K562 (cell line): ENCODE results near the gene NTN1. TPM values are rescaled to one million over a fixed set of nuclear protein-coding genes. Genes with fewer than 3 reads are reported as not detected.

ENCODE experiments used
- ATAC-seq: fragments of 200-7000 bp; cut with Tn5 transposase; 3 replicates; pipeline ENCODE4 v1.9.1; 2020; ENCODE audit warnings: moderate library complexity
- BruUV-seq: library from RNA; stranded (reverse); fragments of 400-500 nt; replicated peaks from 2 replicates; lab custom pipeline; 2021; lab: Mats Ljungman, UMichigan
- CTCF ChIA-PET: fragments of 300-600 bp; formaldehyde crosslinking; extraction: SDS; loops from one replicate; lab custom pipeline; 2021; ENCODE audit warnings: low intra/inter-chr PET ratio; lab: Yijun Ruan, JAX
- POLR2A ChIA-PET: fragments of 300-600, 350-650 bp; sonication (Branson Sonifier 250); formaldehyde crosslinking; extraction: SDS; loops from one replicate; lab custom pipeline; 2021; ENCODE audit warnings: antibody characterized with exemption, inconsistent platforms; lab: Yijun Ruan, JAX
- DNase-seq, 4 experiments: peaks; one replicate each; pipeline versions ENCODE4 v3.0.0 to v3.0.0-alpha.2; 2011 to 2018; ENCODE audit warnings: low spot score in 3 of 4, mixed read lengths in 3 of 4; ENCODE audit errors: extremely low read depth in 1 of 4
- FAIRE-seq: peaks from 2 replicates; lab custom pipeline; 2011; peaks lifted over from hg19 to GRCh38; lab: Jason Lieb, UNC
- H2AFZ ChIP-seq: 2 replicates; pipeline ENCODE4 v1.6.0; 2011; ENCODE audit warnings: low read depth, low read length, control low read depth, inconsistent platforms
- H3K27ac ChIP-seq: fragments of 200-600 bp; 3 replicates; pipeline ENCODE4 v1.8.0; 2011; ENCODE audit warnings: low read depth, mild to moderate bottlenecking, control low read depth, inconsistent platforms, low read length, moderate library complexity, mixed read lengths; ENCODE audit errors: extremely low read depth
- H3K27me3 ChIP-seq, 2 experiments: fragments of 300-600 bp in 1 of 2; 2 replicates in 1 of 2; 3 replicates in 1 of 2; pipeline versions ENCODE4 v1.6.0 to v1.8.0; 2011; ENCODE audit warnings: inconsistent platforms in 2 of 2, low read length in 2 of 2, mild to moderate bottlenecking in 1 of 2, mixed read lengths in 1 of 2, moderate library complexity in 1 of 2; ENCODE audit not compliant: control insufficient read depth in 2 of 2, insufficient read depth in 2 of 2
- H3K36me3 ChIP-seq: fragments of 300-600 bp; 3 replicates; pipeline ENCODE4 v1.8.0; 2011; ENCODE audit warnings: mild to moderate bottlenecking, low read length, inconsistent platforms; ENCODE audit not compliant: control insufficient read depth, insufficient read depth
- H3K4me1 ChIP-seq, 2 experiments: fragments of 200-600 bp in 1 of 2; replicated peaks in 1 of 2; 2 replicates in 1 of 2; 3 replicates in 1 of 2; pipeline versions ENCODE4 v1.5.1 to v1.8.0; 2011; ENCODE audit warnings: inconsistent platforms in 2 of 2, low read length in 2 of 2, mild to moderate bottlenecking in 1 of 2, mixed read lengths in 1 of 2, moderate library complexity in 1 of 2; ENCODE audit not compliant: control insufficient read depth in 2 of 2, insufficient read depth in 2 of 2
- H3K4me2 ChIP-seq: 2 replicates; pipeline ENCODE4 v1.6.1; 2011; ENCODE audit warnings: low read length, control low read depth, inconsistent platforms, mixed read lengths; ENCODE audit not compliant: insufficient read depth
- H3K4me3 ChIP-seq: fragments of 200-600 bp; sonication (generic), shearing (Covaris generic); 2 replicates; pipeline ENCODE4 v1.5.1; 2016; ENCODE audit warnings: control low read depth, inconsistent platforms
- H3K79me2 ChIP-seq: fragments of 200-600 bp; 3 replicates; pipeline ENCODE4 v1.8.0; 2011; ENCODE audit warnings: low read length, inconsistent platforms; ENCODE audit not compliant: control insufficient read depth, insufficient read depth
- H3K9ac ChIP-seq, 2 experiments: 2 replicates each; pipeline versions ENCODE4 v1.6.0 to v1.6.1; 2011; ENCODE audit warnings: low read depth in 2 of 2, low read length in 2 of 2, control low read depth in 1 of 2, inconsistent platforms in 1 of 2, mild to moderate bottlenecking in 1 of 2, mixed read lengths in 1 of 2; ENCODE audit not compliant: insufficient read depth in 1 of 2
- H3K9me1 ChIP-seq: one replicate; pipeline ENCODE4 v1.6.0; 2011; ENCODE audit warnings: inconsistent platforms, mild to moderate bottlenecking, low read length, moderate library complexity; ENCODE audit not compliant: control insufficient read depth, insufficient read depth
- H3K9me3 ChIP-seq: replicated peaks from 2 replicates; pipeline ENCODE4 v1.5.1; 2011; ENCODE audit warnings: low read depth, low read length, inconsistent platforms; ENCODE audit not compliant: control insufficient read depth, insufficient read depth
- H4K20me1 ChIP-seq: replicated peaks from 2 replicates; pipeline ENCODE4 v1.6.1; 2011; ENCODE audit warnings: low read length, inconsistent platforms, mixed read lengths; ENCODE audit not compliant: control insufficient read depth, insufficient read depth
- BCOR ChIP-seq: fragments of 450-650 bp; IDR thresholded peaks from 2 replicates; pipeline ENCODE4 v1.6.1; 2016
- DACH1 ChIP-seq: fragments of 450-650 bp; IDR thresholded peaks from 2 replicates; pipeline ENCODE4 v1.6.1; 2018; ENCODE audit not compliant: partially characterized antibody
- FIP1L1 ChIP-seq: fragments of 200-400 bp; formaldehyde crosslinking; IDR thresholded peaks from 2 replicates; pipeline ENCODE4 v1.6.1; 2018; ENCODE audit warnings: mild to moderate bottlenecking, low read depth, low read length; ENCODE audit not compliant: poor library complexity, severe bottlenecking
- MBD2 ChIP-seq: sonication (generic); IDR thresholded peaks from 2 replicates; pipeline ENCODE4 v1.6.1; 2016; ENCODE audit warnings: low read depth, borderline replicate concordance
- NUFIP1 ChIP-seq: fragments of 450-650 bp; IDR thresholded peaks from 2 replicates; pipeline ENCODE4 v1.6.1; 2018; ENCODE audit not compliant: partially characterized antibody
- RBFOX2 ChIP-seq: fragments of 200-400 bp; formaldehyde crosslinking; IDR thresholded peaks from 2 replicates; pipeline ENCODE4 v1.6.1; 2017; ENCODE audit warnings: low read depth, mild to moderate bottlenecking, low read length, moderate library complexity
- SREBF1 ChIP-seq: fragments of 150-350 bp; IDR thresholded peaks from 2 replicates; pipeline ENCODE4 v1.6.1; 2014; ENCODE audit warnings: antibody characterized with exemption, low read depth, low read length, borderline replicate concordance
- SRF ChIP-seq, 2 experiments: fragments of 250-450, 450-650 bp in 1 of 2; sonication (Bioruptor Pico) in 1 of 2; sonication (generic) in 1 of 2; formaldehyde crosslinking; IDR thresholded peaks; 2 replicates each; pipeline versions ENCODE4 v1.5.0 to v1.5.1; 2020 to 2022; ENCODE audit warnings: mild to moderate bottlenecking in 1 of 2, missing genetic modification reagents in 1 of 2
- TARDBP ChIP-seq: fragments of 450-650 bp; IDR thresholded peaks from 2 replicates; pipeline ENCODE4 v1.6.1; 2016
- TCFL5 ChIP-seq: fragments of 250-450 bp; sonication (Bioruptor Pico); conservative IDR thresholded peaks from 2 replicates; pipeline ENCODE4 v1.6.1; 2021; ENCODE audit warnings: mild to moderate bottlenecking, moderate library complexity, matching md5 sums
- WGBS: fragments of 100-300 bp; shearing (Covaris generic); methylation state at CpG from one replicate; pipeline ENCODE4 v1.1.6; 2016; ENCODE audit warnings: low coverage, mixed read lengths; ENCODE audit not compliant: insufficient coverage; ENCODE audit errors: missing lambda C conversion rate; 5-methylcytosine and 5-hydroxymethylcytosine counted together
- in situ Hi-C: fragments of 300-500 bp; cut with MboI; formaldehyde crosslinking; loops from 4 replicates; pipeline ENCODE4 v1.15.0; 2018; ENCODE audit warnings: inconsistent platforms, mixed read lengths
- intact Hi-C: fragments of 100-400 bp; cut with micrococcal nuclease; formaldehyde crosslinking; loops from 2 replicates; pipeline ENCODE4 v1.14.2; 2022
- polyA plus RNA-seq, 8 experiments: library from polyadenylated mRNA; depleted of rRNA in 4 of 8; stranded (reverse) in 5 of 8; unstranded in 3 of 8; fragments of >200 nt; fragmentation: Nextera tagmentation in 2 of 8; fragmentation: Illumina TruSeq in 1 of 8; extraction: Ambion mirVana in 2 of 8; extraction: Trizol in 1 of 8; gene quantifications; 2 replicates each; pipeline versions ENCODE4 v1.2.1 to v1.2.3, GENCODE V29; 2011 to 2014; ENCODE audit warnings: inconsistent platforms in 1 of 8, missing spikeins in 1 of 8
- total RNA-seq, 7 experiments: library from RNA; depleted of rRNA in 6 of 7; stranded (reverse); fragments of >200 nt in 6 of 7; fragmentation: Illumina TruSeq in 2 of 7; extraction: Trizol in 2 of 7; gene quantifications; 2 replicates each; pipeline versions ENCODE4 v1.2.1 to v1.2.3, GENCODE V29; 2011 to 2021; ENCODE audit warnings: low replicate concordance in 1 of 7
- TF ChIP-seq, protein P1 (sequence below): fragments of 450-650 bp; formaldehyde crosslinking; IDR thresholded peaks from 2 replicates; pipeline ENCODE4 v1.4.0; 2020; ENCODE audit warnings: mild to moderate bottlenecking, moderate library complexity
- TF ChIP-seq, protein P2 (sequence below): fragments of 450-650 bp; IDR thresholded peaks from 2 replicates; pipeline ENCODE4 v1.7.1; 2018; ENCODE audit warnings: mild to moderate bottlenecking, low read depth; ENCODE audit not compliant: partially characterized antibody
- TF ChIP-seq, protein P3 (sequence below): fragments of 250-450 bp; sonication (Bioruptor Pico); IDR thresholded peaks from 2 replicates; pipeline ENCODE4 v1.5.0; 2021; ENCODE audit warnings: mild to moderate bottlenecking, moderate library complexity

NTN1 gene
- total and polyA plus RNA-seq, 9 of the 15 experiments (the other 6 are each of a cell fraction or from before 2014, with no cell fraction given), result 0.02 TPM; not detected in 8

DNA sequence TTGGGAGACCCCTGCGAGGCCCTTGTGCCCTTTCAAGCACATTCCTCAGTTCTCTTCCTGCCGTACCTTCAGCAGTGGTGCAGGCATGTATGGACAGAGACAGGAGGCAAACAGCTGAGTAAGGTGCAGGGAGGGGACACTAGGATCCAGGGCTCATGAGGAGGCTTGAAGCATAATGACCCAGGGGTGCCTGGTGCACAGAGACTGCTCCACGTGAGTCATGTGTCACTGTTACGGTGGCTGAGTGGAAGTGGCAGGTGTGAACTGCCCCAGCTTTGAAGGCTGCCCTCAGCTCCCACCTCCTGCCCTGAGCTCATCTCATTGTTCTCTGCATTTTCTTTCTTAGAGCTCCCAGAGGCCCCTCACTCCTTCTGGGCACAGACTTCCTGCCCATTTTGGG, 124.8 kb downstream of the NTN1 start (continued):
- TF ChIP-seq, protein P1, sequence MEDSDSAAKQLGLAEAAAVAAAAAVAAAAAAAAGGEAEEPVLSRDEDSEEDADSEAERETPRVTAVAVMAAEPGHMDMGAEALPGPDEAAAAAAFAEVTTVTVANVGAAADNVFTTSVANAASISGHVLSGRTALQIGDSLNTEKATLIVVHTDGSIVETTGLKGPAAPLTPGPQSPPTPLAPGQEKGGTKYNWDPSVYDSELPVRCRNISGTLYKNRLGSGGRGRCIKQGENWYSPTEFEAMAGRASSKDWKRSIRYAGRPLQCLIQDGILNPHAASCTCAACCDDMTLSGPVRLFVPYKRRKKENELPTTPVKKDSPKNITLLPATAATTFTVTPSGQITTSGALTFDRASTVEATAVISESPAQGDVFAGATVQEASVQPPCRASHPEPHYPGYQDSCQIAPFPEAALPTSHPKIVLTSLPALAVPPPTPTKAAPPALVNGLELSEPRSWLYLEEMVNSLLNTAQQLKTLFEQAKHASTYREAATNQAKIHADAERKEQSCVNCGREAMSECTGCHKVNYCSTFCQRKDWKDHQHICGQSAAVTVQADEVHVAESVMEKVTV (CRISPR knock-in tag), result no peak
- TF ChIP-seq MBD2 (no peak), FIP1L1 (no peak), DACH1 (no peak)
- TF ChIP-seq, protein P2, sequence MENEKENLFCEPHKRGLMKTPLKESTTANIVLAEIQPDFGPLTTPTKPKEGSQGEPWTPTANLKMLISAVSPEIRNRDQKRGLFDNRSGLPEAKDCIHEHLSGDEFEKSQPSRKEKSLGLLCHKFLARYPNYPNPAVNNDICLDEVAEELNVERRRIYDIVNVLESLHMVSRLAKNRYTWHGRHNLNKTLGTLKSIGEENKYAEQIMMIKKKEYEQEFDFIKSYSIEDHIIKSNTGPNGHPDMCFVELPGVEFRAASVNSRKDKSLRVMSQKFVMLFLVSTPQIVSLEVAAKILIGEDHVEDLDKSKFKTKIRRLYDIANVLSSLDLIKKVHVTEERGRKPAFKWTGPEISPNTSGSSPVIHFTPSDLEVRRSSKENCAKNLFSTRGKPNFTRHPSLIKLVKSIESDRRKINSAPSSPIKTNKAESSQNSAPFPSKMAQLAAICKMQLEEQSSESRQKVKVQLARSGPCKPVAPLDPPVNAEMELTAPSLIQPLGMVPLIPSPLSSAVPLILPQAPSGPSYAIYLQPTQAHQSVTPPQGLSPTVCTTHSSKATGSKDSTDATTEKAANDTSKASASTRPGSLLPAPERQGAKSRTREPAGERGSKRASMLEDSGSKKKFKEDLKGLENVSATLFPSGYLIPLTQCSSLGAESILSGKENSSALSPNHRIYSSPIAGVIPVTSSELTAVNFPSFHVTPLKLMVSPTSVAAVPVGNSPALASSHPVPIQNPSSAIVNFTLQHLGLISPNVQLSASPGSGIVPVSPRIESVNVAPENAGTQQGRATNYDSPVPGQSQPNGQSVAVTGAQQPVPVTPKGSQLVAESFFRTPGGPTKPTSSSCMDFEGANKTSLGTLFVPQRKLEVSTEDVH, result no peak

- CTCF ChIA-PET, result no interaction called here
- no peak for FAIRE-seq
- Histone ChIP-seq H3K27me3 (peaks cover 0 to 11% of the 10 kb centered on the region in 2 experiments; a peak in 2 of 5 replicates), H3K4me3 (no peak overlapping the region), H3K9me3 (no peaks in the 10 kb centered on the region), H4K20me1 (no peaks in the 10 kb centered on the region), H3K4me1 (no peaks in the 10 kb centered on the region), H3K9ac (no peak overlapping the region), H3K27ac (no peak overlapping the region), H3K79me2 (no peaks in the 10 kb centered on the region), H3K9me1 (no peaks in the 10 kb centered on the region), H2AFZ (no peak overlapping the region), H3K36me3 (no peaks in the 10 kb centered on the region), H3K4me2 (no peak overlapping the region)
- intact Hi-C loops (no loop called here), in situ Hi-C loops (no loop called here)
- BruUV-seq, result no TSS peak
- WGBS, result 3% methylated on average over 5 of the region's 6 CpGs
- DNase-seq, result no peak
- no peak for ATAC-seq
- POLR2A ChIA-PET, result no interaction called here
- no peak for TF ChIP-seq SRF (CRISPR knock-in tag; IDR thresholded peaks at IDR 0.05)
- no peak for TF ChIP-seq BCOR
- TF ChIP-seq TARDBP, result no peak
- no peak for TF ChIP-seq TCFL5 (CRISPR knock-in tag)
- no peak for TF ChIP-seq NUFIP1
- TF ChIP-seq SREBF1, result no peak
- TF ChIP-seq, protein P3, sequence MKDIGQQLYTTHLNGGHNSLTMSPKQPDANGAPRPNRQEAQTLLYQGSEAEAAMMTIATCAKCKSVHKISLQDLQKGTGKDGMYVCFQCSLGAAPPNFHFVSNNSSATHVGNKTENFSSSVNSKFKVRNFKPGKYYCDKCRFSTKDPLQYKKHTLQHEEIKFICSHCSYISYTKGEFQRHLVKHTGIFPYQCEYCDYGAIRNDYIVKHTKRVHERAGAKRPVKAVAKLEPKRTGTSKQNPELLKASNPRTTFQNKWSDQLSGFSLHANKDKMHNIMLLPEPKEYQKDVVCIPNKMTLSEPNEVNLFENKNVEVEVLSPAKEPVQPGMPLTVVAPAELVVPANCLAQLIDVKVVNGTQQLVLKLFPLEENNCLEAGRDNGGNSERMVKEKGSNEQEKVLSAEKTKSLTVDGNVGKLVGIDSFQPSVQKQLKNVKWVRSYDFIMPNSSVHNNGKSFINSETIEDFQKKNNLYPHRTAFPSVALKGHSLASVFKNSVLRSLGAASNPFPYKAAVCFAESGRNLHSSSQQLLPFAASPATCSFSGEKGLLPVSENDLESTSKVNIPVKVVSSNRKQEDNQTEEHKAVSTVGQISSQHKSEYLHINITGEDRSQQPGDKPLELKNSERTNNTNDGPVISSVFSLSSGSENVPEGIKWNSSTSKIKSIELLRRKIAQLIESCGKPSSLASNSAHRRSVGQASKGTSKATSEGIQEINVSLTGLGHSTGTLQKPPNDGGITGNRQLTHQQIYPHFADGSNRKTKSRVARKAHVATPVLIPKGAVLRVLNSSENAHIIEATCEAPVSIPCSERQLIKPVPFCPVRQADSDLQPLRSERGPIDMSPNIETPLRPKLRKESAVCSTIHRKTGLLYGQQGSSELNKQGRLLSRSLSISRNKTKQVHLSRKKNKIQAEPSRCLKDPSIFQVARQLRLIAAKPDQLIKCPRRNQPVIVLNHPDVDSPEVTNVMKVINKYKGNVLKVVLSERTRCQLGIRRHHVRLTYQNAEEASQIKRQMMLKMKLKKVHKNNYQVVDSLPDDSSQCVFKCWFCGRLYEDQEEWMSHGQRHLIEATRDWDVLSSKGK (CRISPR knock-in tag), result no peak
- no peak for TF ChIP-seq RBFOX2
- no peak for TF ChIP-seq DACH1
Measured at GRCh38 chr17:9148905-9149525, 127.7 kb downstream of the NTN1 start.
